Panc1 (cell line): Measurements from ENCODE around the gene CR2. TPM values are rescaled to one million over a fixed set of nuclear protein-coding genes. Genes with fewer than 3 reads are reported as not detected.

Source experiments
- ATAC-seq: fragments of 200-7000 bp; cut with Tn5 transposase; 2 replicates; pipeline ENCODE4 v1.9.1; 2020; ENCODE audit warnings: mild to moderate bottlenecking, moderate library complexity
- BruUV-seq: library from RNA; stranded (reverse); fragments of 400-500 nt; replicated peaks from 2 replicates; lab custom pipeline; 2021; lab: Mats Ljungman, UMichigan
- CTCF ChIA-PET: fragments of 300-600 bp; sonication (Branson Sonifier 250); formaldehyde crosslinking; loops from one replicate; lab custom pipeline; 2022; ENCODE audit warnings: antibody characterized with exemption; lab: Charles Lee
- POLR2A ChIA-PET: fragments of 300-600 bp; sonication (Branson Sonifier 250); formaldehyde crosslinking; loops from one replicate; lab custom pipeline; 2022; ENCODE audit warnings: antibody characterized with exemption; lab: Charles Lee
- DNase-seq: peaks from one replicate; pipeline ENCODE4 v3.0.0-alpha.2; 2010; ENCODE audit warnings: low read depth, low spot score
- H3K27ac ChIP-seq: 2 replicates; pipeline ENCODE4 v1.5.1; 2011; ENCODE audit warnings: mild to moderate bottlenecking, low read length, inconsistent platforms
- H3K27me3 ChIP-seq: fragments of 200-500 bp; sonication (Bioruptor generic); 2 replicates; pipeline ENCODE4 v1.6.0; 2014; ENCODE audit warnings: low read length, inconsistent platforms; ENCODE audit not compliant: control insufficient read depth, insufficient read depth
- H3K36me3 ChIP-seq: fragments of 200-500 bp; sonication (Bioruptor generic); 2 replicates; pipeline ENCODE4 v1.5.1; 2014; ENCODE audit warnings: inconsistent platforms, mild to moderate bottlenecking, low read length, moderate library complexity; ENCODE audit not compliant: control insufficient read depth, insufficient read depth
- H3K4me1 ChIP-seq: 2 replicates; pipeline ENCODE4 v1.5.1; 2011; ENCODE audit warnings: inconsistent platforms, mild to moderate bottlenecking, low read length, moderate library complexity; ENCODE audit not compliant: control insufficient read depth, insufficient read depth
- H3K4me3 ChIP-seq, 2 experiments: 2 replicates each; pipeline ENCODE4 v1.5.1; 2011 to 2012; ENCODE audit warnings: low read depth in 2 of 2, low read length in 2 of 2, mild to moderate bottlenecking in 2 of 2, inconsistent platforms in 1 of 2, moderate library complexity in 1 of 2
- H3K9me3 ChIP-seq: fragments of 200-500 bp; sonication (Bioruptor generic); 2 replicates; pipeline ENCODE4 v1.5.1; 2014; ENCODE audit warnings: low read depth, mild to moderate bottlenecking, inconsistent platforms, low read length, moderate library complexity; ENCODE audit not compliant: control insufficient read depth, insufficient read depth
- POLR2AphosphoS5 ChIP-seq: IDR thresholded peaks from 2 replicates; pipeline ENCODE4 v1.6.1; 2012; ENCODE audit warnings: mild to moderate bottlenecking, low read depth, low read length, moderate library complexity
- REST ChIP-seq, 2 experiments: IDR thresholded peaks; 2 replicates each; pipeline ENCODE4 v1.6.1; 2011 to 2012; ENCODE audit warnings: low read depth in 2 of 2, control low read depth in 1 of 2, low read length in 1 of 2, mild to moderate bottlenecking in 1 of 2, moderate library complexity in 1 of 2; ENCODE audit not compliant: insufficient read depth in 1 of 2
- SIN3A ChIP-seq: IDR thresholded peaks from 2 replicates; pipeline ENCODE4 v1.6.1; 2012; ENCODE audit warnings: low read depth, mild to moderate bottlenecking, low read length, moderate library complexity, borderline replicate concordance; ENCODE audit not compliant: insufficient read depth
- TCF7L2 ChIP-seq: IDR thresholded peaks from 2 replicates; pipeline ENCODE4 v1.6.1; 2011; ENCODE audit warnings: mild to moderate bottlenecking, low read depth, low read length, inconsistent platforms
- in situ Hi-C: cut with HindIII; loops from 2 replicates; pipeline ENCODE4 v1.10.0; 2016; ENCODE audit warnings: low sequenced_read_pairs, low pct_unique_long_range_greater_than_20kb
- intact Hi-C: fragments of 100-400 bp; cut with micrococcal nuclease; formaldehyde crosslinking; loops from one replicate; pipeline ENCODE4 v1.10.0; 2022; ENCODE audit not compliant: unreplicated experiment
- total RNA-seq: library from RNA; stranded (reverse); gene quantifications from one replicate; pipeline ENCODE4 v1.2.1, GENCODE V29; 2021; ENCODE audit not compliant: unreplicated experiment
- TF ChIP-seq, protein P1 (sequence below): fragments of 450-650 bp; IDR thresholded peaks from 2 replicates; pipeline ENCODE4 v1.5.1; 2017; ENCODE audit warnings: mild to moderate bottlenecking

The CR2 gene
- total RNA-seq, 1 experiment from 2014 or later = 0.08 TPM

DNA sequence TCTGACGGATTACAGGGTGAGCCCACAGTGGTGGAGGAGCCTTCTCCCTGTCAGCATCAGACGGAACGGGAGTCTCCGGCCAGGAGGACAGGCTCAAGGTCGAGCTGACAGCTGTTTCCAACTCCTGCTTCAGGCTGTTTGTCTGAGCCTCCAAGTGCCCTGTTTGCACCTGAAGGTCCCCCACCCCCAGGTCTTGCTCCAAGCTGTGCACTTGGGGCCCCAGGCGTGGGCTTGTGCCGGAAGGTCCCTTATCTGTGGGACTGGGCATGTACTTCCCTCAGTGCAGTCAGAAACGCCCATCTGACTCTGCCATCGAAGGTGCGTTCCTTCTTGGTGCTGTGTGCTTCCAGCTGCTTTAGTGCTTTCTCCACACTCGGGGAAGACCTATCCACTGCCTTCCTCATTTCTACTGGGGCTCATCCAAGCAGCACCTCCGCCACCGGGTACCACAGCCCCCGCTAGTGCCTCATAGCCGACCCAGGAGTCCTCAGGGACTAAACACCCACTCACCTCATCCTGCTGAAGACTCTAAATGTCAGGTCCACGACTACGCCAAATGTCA is 29.5 kb upstream of the CR2 start:
- no peak for DNase-seq
- no TSS peak for BruUV-seq
- no peak overlapping the region for H3K4me3 ChIP-seq
- no peak overlapping the region for H3K27ac ChIP-seq
- ChIA-PET POLR2A (no interaction called here), CTCF (interaction anchor here (0.7 kb wide), 1 partner anchor 75 kb away, joined by 3 read pairs; no protein-coding TSS in a partner anchor)
- in situ Hi-C loops = no loop called here
- peak; percentile 66; the same call in 1 of the 2 replicates for ATAC-seq
- no peaks in the 10 kb centered on the region for H3K9me3 ChIP-seq
- H3K36me3 ChIP-seq = no peaks in the 10 kb centered on the region
- H3K4me1 ChIP-seq = no peaks in the 10 kb centered on the region
- intact Hi-C loops = no loop called here
- TF ChIP-seq SIN3A (no peak), REST (IDR thresholded peaks at IDR 0.05; ENCODE audit: insufficient read depth in 1 of 2, low read depth in 2 of 2, low read length in 1 of 2) (no peak), POLR2AphosphoS5 (no peak), TCF7L2 (no peak)
- TF ChIP-seq, protein P1, sequence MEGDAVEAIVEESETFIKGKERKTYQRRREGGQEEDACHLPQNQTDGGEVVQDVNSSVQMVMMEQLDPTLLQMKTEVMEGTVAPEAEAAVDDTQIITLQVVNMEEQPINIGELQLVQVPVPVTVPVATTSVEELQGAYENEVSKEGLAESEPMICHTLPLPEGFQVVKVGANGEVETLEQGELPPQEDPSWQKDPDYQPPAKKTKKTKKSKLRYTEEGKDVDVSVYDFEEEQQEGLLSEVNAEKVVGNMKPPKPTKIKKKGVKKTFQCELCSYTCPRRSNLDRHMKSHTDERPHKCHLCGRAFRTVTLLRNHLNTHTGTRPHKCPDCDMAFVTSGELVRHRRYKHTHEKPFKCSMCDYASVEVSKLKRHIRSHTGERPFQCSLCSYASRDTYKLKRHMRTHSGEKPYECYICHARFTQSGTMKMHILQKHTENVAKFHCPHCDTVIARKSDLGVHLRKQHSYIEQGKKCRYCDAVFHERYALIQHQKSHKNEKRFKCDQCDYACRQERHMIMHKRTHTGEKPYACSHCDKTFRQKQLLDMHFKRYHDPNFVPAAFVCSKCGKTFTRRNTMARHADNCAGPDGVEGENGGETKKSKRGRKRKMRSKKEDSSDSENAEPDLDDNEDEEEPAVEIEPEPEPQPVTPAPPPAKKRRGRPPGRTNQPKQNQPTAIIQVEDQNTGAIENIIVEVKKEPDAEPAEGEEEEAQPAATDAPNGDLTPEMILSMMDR = no peak
- no peaks in the 10 kb centered on the region; the same call in 1 of the 2 replicates for H3K27me3 ChIP-seq

GRCh38 chr1:207427832-207428585 is 26.1 kb upstream of the CR2 start:
- TF ChIP-seq REST (IDR thresholded peaks at IDR 0.05; ENCODE audit: insufficient read depth in 1 of 2, low read depth in 2 of 2, low read length in 1 of 2) (no peak), POLR2AphosphoS5 (no peak), TCF7L2 (no peak), SIN3A (no peak)
- TF ChIP-seq, protein P1 = no peak
- ChIA-PET CTCF (no interaction called here), POLR2A (no interaction called here)
- no TSS peak for BruUV-seq
- no peak overlapping the region for H3K4me3 ChIP-seq
- in situ Hi-C loops (no loop called here), intact Hi-C loops (no loop called here)
- H3K36me3 ChIP-seq = no peaks in the 10 kb centered on the region
- no peak overlapping the region for H3K27ac ChIP-seq
- H3K9me3 ChIP-seq = no peaks in the 10 kb centered on the region
- H3K27me3 ChIP-seq = no peaks in the 10 kb centered on the region; the same call in 1 of the 2 replicates
- no peaks in the 10 kb centered on the region for H3K4me1 ChIP-seq
- ATAC-seq (no peak), DNase-seq (no peak)
